Measurements from ENCODE around the gene AIP. TPM values are rescaled to one million over a fixed set of nuclear protein-coding genes. Genes with fewer than 3 reads are reported as not detected.
"Not testable (repeated sequence)": the region's sequence is repeated elsewhere in the genome, so short reads cannot be mapped to it uniquely, and the experiment has no call there.

AIP gene
- total RNA-seq, 3 donors from 2014 or later, result 66.4 to 84.5 (median 69.8) TPM

GRCh38 chr11:67469508-67469811 lies 13.4 kb upstream of the AIP start:
- H3K27me3 ChIP-seq, result no peaks in the 10 kb centered on the region
- DNase-seq (ENCODE audit: low spot score in 2 of 2), result no peak
- peak overlapping the region; percentile 76 to 85 (median 80) for H3K4me3 ChIP-seq
- intact Hi-C loops (cut with DNase I; ENCODE audit: low total_unique reads), result no loop called here
- peaks cover 4 to 5% of the 10 kb centered on the region in 2 donors for H3K4me1 ChIP-seq
- peak overlapping the region; percentile 88 to 93 for H3K27ac ChIP-seq
- H3K36me3 ChIP-seq, result no peaks in the 10 kb centered on the region
- H3K9me3 ChIP-seq, result no peaks in the 10 kb centered on the region
- TF ChIP-seq CTCF (IDR thresholded peaks at IDR 0.05) (peak in 1 of 3 donors; percentile 7), POLR2A (IDR thresholded peaks at IDR 0.05) (no peak), POLR2AphosphoS5 (IDR thresholded peaks at IDR 0.05) (no peak)

- H3K4me1 ChIP-seq, result peaks cover 4 to 5% of the 10 kb centered on the region in 2 donors
- H3K36me3 ChIP-seq, result no peaks in the 10 kb centered on the region
- intact Hi-C loops (cut with DNase I; ENCODE audit: low total_unique reads), result no loop called here
- TF ChIP-seq POLR2A (IDR thresholded peaks at IDR 0.05) (no peak), CTCF (IDR thresholded peaks at IDR 0.05) (no peak), POLR2AphosphoS5 (IDR thresholded peaks at IDR 0.05) (no peak)
- H3K4me3 ChIP-seq, result no peak overlapping the region
- no peaks in the 10 kb centered on the region for H3K9me3 ChIP-seq
- H3K27me3 ChIP-seq, result no peaks in the 10 kb centered on the region
- no peak overlapping the region for H3K27ac ChIP-seq
- no peak for DNase-seq (ENCODE audit: low spot score in 2 of 2)
Measured at GRCh38 chr11:67470337-67471002, 12.4 kb upstream of the AIP start.

GRCh38 chr11:67472882-67473281 lies 9.9 kb upstream of the AIP start:
- no peaks in the 10 kb centered on the region for H3K36me3 ChIP-seq
- no peak overlapping the region for H3K27ac ChIP-seq
- no peak for TF ChIP-seq CTCF (IDR thresholded peaks at IDR 0.05)
- TF ChIP-seq POLR2A (IDR thresholded peaks at IDR 0.05), result no peak
- no peak for TF ChIP-seq POLR2AphosphoS5 (IDR thresholded peaks at IDR 0.05)
- no peaks in the 10 kb centered on the region for H3K4me1 ChIP-seq
- no peak for DNase-seq (ENCODE audit: low spot score in 2 of 2)
- intact Hi-C loops (cut with DNase I; ENCODE audit: low total_unique reads), result loop anchor here (2.0 kb wide), 1 partner anchor 38 kb away; no protein-coding TSS in a partner anchor
- H3K27me3 ChIP-seq, result no peaks in the 10 kb centered on the region
- H3K9me3 ChIP-seq, result no peaks in the 10 kb centered on the region
- no peak overlapping the region for H3K4me3 ChIP-seq

GRCh38 chr11:67476692-67477091 lies 6.1 kb upstream of the AIP start:
- H3K27me3 ChIP-seq; H3K9me3 ChIP-seq; DNase-seq (ENCODE audit: low spot score in 2 of 2); H3K4me3 ChIP-seq; H3K4me1 ChIP-seq; H3K27ac ChIP-seq; H3K36me3 ChIP-seq; intact Hi-C loops (cut with DNase I; ENCODE audit: low total_unique reads): not testable (repeated sequence)

- H3K27me3 ChIP-seq; H3K27ac ChIP-seq; H3K9me3 ChIP-seq; DNase-seq (ENCODE audit: low spot score in 2 of 2); H3K4me1 ChIP-seq; H3K36me3 ChIP-seq; intact Hi-C loops (cut with DNase I; ENCODE audit: low total_unique reads); H3K4me3 ChIP-seq: not testable (repeated sequence)
Measured at GRCh38 chr11:67477344-67478050, 5.3 kb upstream of the AIP start.

GRCh38 chr11:67482275-67482826 lies 475 bp upstream of the AIP start:
- H3K4me1 ChIP-seq, result peaks cover 0 to 7% of the 10 kb centered on the region in 2 donors
- no peak for DNase-seq (ENCODE audit: low spot score in 2 of 2)
- no peaks in the 10 kb centered on the region for H3K9me3 ChIP-seq
- TF ChIP-seq POLR2AphosphoS5 (IDR thresholded peaks at IDR 0.05) (no peak), POLR2A (IDR thresholded peaks at IDR 0.05) (no peak), CTCF (IDR thresholded peaks at IDR 0.05) (no peak)
- H3K27me3 ChIP-seq, result no peaks in the 10 kb centered on the region
- H3K27ac ChIP-seq, result peak overlapping the region; percentile 89 to 95
- peak overlapping the region; percentile 50 to 89 (median 66) for H3K4me3 ChIP-seq
- H3K36me3 ChIP-seq, result no peaks in the 10 kb centered on the region
- intact Hi-C loops (cut with DNase I; ENCODE audit: low total_unique reads), result no loop called here
